HG03342 (cell line): ENCODE data around the gene TEN1.

Source experiments
- ATAC-seq: cut with Tn5 transposase; IDR thresholded peaks from one replicate; pipeline ENCODE4 v1.9.1; 2021; ENCODE audit warnings: mild to moderate bottlenecking, moderate library complexity; ENCODE audit not compliant: unreplicated experiment

The TEN1 gene

GRCh38 chr17:76005263-76006149 is 26.5 kb downstream of the TEN1 start:
- no peak for ATAC-seq

DNA sequence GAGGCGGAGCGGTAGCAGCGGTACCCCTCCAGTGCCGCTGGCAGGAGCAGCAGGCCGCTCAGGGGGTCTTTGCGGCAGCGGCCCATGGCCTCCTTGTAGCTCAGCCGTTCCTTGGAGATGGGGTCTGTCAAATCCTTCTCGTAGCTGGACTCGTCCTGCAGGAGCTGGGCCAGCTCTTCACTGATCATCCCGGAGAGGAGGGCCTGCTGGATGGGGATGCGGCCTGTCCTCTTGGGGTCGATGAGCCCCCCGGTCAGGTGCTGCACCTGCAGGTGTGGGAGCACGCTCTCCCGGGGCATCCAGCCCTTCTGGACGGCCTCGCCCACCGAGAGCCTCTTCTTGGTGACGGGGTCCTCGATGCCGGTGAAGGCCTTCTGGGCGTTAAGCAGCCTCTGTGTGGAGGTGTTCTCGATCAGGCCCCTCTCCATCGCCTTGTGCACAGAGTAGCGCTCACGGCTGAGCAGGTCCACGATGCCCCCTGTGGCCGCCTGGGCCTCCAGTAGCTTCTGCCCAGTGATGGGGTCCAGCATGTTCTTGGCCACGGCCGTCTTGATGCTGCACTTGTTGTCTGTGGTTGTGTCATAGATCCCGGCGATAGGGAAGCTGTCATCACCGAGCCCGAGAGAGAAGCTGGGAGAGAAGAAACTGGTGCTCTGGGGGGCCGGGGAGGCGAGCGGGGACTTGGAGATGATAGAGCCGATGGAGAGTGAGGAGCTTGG is 28.2 kb downstream of the TEN1 start:
- ATAC-seq, result no peak

GRCh38 chr17:76007850-76008165 is 28.8 kb downstream of the TEN1 start:
- ATAC-seq, result no peak

DNA sequence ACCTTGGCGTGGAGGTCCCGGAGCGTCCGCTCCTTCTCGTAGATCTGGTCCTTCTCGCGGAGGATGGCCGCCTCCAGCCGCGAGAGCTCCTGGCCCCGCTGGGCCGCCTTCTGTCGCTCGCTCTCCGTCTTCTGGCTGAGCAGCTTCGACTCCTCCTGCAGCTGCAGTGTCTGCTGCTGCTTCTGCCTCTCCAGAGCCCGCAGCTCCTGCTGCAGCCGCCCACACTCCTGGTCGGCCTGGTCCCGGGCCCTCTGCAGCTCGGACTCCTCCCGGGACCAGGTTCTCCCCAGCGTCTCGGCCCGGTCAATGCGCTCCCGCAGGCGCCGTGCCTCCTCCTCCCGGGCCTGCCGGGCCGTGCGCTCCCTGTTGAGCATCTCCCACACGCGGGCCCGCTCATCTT is 29.2 kb downstream of the TEN1 start:
- no peak for ATAC-seq

- no peak for ATAC-seq
These were observed 29.8 kb downstream of the TEN1 start for GRCh38 chr17:76008630-76009425.

GRCh38 chr17:76009447-76009846 is 30.4 kb downstream of the TEN1 start:
- no peak for ATAC-seq

GRCh38 chr17:76009969-76010661 is 31.1 kb downstream of the TEN1 start:
- ATAC-seq, result no peak

DNA sequence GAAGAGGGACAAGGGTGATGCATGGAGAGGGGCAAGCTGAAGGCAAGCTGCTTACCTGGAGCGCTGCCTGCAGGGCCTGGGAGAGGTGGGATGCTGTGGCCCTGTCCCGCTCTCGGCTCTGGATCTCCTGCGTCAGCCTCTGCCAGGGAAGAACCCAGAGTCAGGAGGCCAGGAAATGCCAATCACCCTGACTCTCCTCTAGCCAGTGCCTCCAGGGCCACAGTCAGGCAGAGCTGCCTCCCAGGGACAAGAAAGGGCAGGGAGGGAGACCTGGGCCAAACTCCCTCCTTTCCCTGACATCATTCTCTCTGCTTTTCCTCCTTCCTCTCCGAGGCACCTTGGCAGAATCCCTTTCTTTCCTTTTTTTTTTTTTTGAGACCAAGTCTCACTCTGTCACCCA is 32.9 kb downstream of the TEN1 start:
- no peak for ATAC-seq

DNA sequence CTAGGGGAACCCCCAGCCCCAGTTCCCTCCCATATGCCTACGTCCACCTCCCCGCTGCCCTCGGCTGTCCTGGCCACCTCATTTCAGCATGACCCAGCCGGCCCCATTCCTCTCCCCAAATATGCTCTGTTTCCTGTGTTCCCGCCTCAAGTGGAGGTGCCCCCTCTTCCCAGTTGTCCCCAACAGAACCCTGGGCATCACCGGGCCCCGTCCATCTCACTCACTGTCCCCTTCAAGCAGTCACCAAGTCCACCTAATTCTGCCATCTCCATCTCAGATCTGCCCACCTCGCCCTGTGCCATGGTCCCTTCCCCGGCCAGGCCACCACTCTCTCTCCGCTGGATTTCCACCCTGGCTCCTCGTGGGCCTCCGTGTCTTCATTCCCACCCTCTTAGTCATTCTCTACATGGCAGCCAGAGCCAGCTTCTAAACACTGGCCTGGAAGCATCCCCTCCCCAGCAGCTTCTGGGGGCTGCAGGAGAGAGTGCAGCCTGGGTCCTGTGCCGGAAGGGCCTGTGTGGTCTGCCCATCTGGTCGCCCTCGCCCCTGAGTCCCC is 34.4 kb downstream of the TEN1 start:
- ATAC-seq, result no peak

- no peak for ATAC-seq
These were observed 35.3 kb downstream of the TEN1 start for GRCh38 chr17:76014100-76014924.

- no peak for ATAC-seq
These were observed 35.9 kb downstream of the TEN1 start for GRCh38 chr17:76014925-76015261.

GRCh38 chr17:76017481-76018339 is 38.7 kb downstream of the TEN1 start:
- ATAC-seq, result no peak

DNA sequence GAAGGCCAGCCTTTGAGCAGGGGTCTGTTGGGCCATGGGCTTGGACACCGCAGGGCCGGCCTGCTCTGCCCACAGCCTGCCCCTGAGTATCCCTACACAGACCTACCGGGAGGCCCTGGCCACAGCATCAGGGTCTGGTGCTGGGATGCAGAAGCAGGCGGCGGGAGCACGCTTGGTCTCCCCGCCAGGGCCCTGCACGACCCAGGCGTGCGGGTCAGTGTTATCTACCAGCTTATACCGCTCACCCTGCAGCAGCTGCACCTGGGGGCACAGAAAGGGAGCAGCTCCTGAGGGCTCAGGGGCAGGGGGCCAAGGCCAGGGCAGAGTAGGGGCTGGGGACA is 39.3 kb downstream of the TEN1 start:
- ATAC-seq, result no peak

GRCh38 chr17:76018801-76019200 is 39.8 kb downstream of the TEN1 start:
- no peak for ATAC-seq

DNA sequence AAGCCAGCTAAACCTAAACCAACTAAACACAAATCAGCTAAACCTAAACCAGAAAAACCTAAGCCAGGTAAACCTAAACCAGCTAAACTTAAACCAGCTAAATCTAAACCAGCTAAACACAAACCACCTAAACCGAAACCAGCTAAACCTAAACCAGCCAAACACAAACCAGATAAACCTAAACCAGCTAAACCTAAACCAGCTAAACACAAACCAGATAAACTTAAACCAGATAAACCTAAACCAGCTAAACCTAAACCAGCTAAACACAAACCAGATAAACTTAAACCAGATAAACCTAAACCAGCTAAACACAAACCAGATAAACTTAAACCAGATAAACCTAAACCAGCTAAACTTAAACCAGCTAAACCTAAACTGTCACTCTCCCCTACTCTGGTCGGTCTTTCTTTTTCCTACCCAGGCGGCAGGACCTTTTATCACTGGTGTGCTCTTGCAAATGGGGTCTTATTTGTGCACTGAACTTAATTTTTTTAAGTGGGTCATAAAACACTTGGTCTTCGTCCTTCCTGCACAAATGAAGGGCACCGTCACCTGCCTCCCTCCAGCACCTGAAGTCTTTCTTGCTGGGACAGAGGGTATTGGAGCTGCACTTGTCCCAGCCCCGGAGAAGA is 40.9 kb downstream of the TEN1 start:
- ATAC-seq, result no peak

DNA sequence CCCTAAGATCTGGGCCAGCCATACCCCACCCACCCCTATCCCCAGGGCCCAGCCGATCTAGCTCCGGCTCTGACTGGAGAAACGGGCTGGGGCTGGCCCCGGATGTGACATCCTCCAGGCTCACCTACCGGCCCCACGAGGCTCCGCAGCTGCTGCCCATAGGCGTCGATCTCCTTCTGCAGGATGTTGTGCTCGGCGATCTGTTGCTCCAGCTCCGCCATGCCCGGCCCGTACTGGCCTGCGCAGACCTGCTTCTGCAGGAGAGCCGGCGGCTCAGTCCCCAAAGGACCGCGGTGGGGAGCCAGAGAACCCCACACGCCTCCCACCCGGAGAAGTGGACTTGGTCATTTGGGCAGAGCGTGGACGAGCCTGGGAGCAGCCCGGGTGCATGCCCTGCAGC is 43.2 kb downstream of the TEN1 start:
- no peak for ATAC-seq

GRCh38 chr17:76022973-76023899 is 44.2 kb downstream of the TEN1 start:
- ATAC-seq, result no peak

DNA sequence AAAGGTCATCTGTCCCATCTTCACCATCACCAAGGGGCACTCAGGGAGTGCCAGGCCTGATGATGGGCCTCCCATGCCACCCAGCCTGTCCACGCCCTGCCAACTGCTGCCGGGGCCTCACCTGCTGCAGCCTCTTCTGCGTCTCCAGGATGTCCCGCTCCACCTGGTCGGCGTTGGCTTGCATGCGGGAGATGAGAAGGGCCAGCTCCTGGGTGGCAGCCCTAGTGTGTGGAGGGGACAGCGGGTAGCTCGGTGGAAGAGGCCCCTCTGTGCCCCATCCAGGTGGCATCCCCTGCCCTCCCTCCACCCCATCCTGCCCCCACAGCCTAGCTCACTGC is 44.8 kb downstream of the TEN1 start:
- no peak for ATAC-seq
